Natural killer cell (primary cell): ENCODE measurements around the gene PTX4. TPM values are rescaled to one million over a fixed set of nuclear protein-coding genes. Genes with fewer than 3 reads are reported as not detected.

Source experiments
- ATAC-seq, 3 donors: fragments of 150-1000 bp in 2 of 3; fragments of 200-7000 bp in 1 of 3; cut with Tn5 transposase; 1 replicate in 1 of 3; 2 replicates in 2 of 3; pipeline ENCODE4 v1.10.0; 2021; ENCODE audit warnings: mild to moderate bottlenecking in 2 of 3, moderate library complexity in 2 of 3
- DNase-seq, 2 donors: peaks; one replicate each; pipeline versions ENCODE4 v3.0.0 to v3.0.0-alpha.2; 2013 to 2021; ENCODE audit warnings: mixed read lengths in 1 of 2
- H3K27ac ChIP-seq: one replicate; pipeline ENCODE4 v1.5.1; 2013; ENCODE audit warnings: mild to moderate bottlenecking, low read length
- H3K27me3 ChIP-seq: one replicate; pipeline ENCODE4 v1.6.1; 2013; ENCODE audit warnings: low read length; ENCODE audit not compliant: control insufficient read depth, insufficient read depth
- H3K36me3 ChIP-seq: one replicate; pipeline ENCODE4 v1.6.1; 2013; ENCODE audit warnings: low read length; ENCODE audit not compliant: control insufficient read depth, insufficient read depth
- H3K4me1 ChIP-seq: one replicate; pipeline ENCODE4 v1.6.1; 2013; ENCODE audit warnings: low read length; ENCODE audit not compliant: control insufficient read depth, insufficient read depth
- H3K4me3 ChIP-seq: one replicate; pipeline ENCODE4 v1.5.1; 2013; ENCODE audit warnings: low read length
- H3K9me3 ChIP-seq: one replicate; pipeline ENCODE4 v1.6.1; 2013; ENCODE audit warnings: low read length; ENCODE audit not compliant: control insufficient read depth, insufficient read depth
- H3K27ac Mint-ChIP-seq, 2 donors: one replicate each; pipeline ENCODE4 v1.8.0; 2022; ENCODE audit warnings: mild to moderate bottlenecking in 2 of 2, mixed read lengths in 2 of 2, moderate library complexity in 1 of 2
- H3K27me3 Mint-ChIP-seq, 2 donors: one replicate each; pipeline ENCODE4 v1.8.0; 2022; ENCODE audit warnings: low read depth in 2 of 2, mixed read lengths in 2 of 2
- H3K36me3 Mint-ChIP-seq: one replicate; pipeline ENCODE4 v1.8.0; 2022; ENCODE audit warnings: mixed read lengths
- H3K4me1 Mint-ChIP-seq, 2 donors: one replicate each; pipeline ENCODE4 v1.8.0; 2022; ENCODE audit warnings: mixed read lengths in 2 of 2
- H3K4me3 Mint-ChIP-seq: one replicate; pipeline ENCODE4 v1.8.0; 2022; ENCODE audit warnings: mild to moderate bottlenecking, moderate library complexity, mixed read lengths
- H3K9me3 Mint-ChIP-seq, 2 donors: one replicate each; pipeline ENCODE4 v1.8.0; 2022; ENCODE audit warnings: mixed read lengths in 2 of 2
- WGBS: methylation state at CpG from one replicate; pipeline ENCODE4 v1.1.7; 2013; ENCODE audit warnings: missing lambda C conversion rate; ENCODE audit not compliant: insufficient coverage; 5-methylcytosine and 5-hydroxymethylcytosine counted together
- intact Hi-C: fragments of 100-400 bp; cut with micrococcal nuclease; formaldehyde crosslinking; loops from one replicate; pipeline ENCODE4 v1.14.2; 2022
- total RNA-seq, 4 donors: library from RNA; stranded (reverse); fragments of 120-200 nt in 1 of 4; gene quantifications; one replicate each; pipeline versions ENCODE4 v1.2.3 to v1.2.4, GENCODE V29; 2013 to 2022
- TF ChIP-seq, protein P1 (sequence below): fragments of 200-600 bp; IDR thresholded peaks from one replicate; pipeline ENCODE4 v1.8.0; 2022; ENCODE audit warnings: antibody characterized with exemption

PTX4 gene
- total RNA-seq, 3 donors from 2014 or later (not counting 1 experiment from before 2014, with no cell fraction given): 0.31 TPM; not detected in 2

- Histone ChIP-seq H3K36me3 (peaks cover 6% of the 10 kb centered on the region), H3K9me3 (no peaks in the 10 kb centered on the region), H3K27ac (no peak overlapping the region), H3K4me3 (no peak overlapping the region), H3K27me3 (no peaks in the 10 kb centered on the region), H3K4me1 (peaks cover 15% of the 10 kb centered on the region)
- no peak for DNase-seq
- TF ChIP-seq, protein P1, sequence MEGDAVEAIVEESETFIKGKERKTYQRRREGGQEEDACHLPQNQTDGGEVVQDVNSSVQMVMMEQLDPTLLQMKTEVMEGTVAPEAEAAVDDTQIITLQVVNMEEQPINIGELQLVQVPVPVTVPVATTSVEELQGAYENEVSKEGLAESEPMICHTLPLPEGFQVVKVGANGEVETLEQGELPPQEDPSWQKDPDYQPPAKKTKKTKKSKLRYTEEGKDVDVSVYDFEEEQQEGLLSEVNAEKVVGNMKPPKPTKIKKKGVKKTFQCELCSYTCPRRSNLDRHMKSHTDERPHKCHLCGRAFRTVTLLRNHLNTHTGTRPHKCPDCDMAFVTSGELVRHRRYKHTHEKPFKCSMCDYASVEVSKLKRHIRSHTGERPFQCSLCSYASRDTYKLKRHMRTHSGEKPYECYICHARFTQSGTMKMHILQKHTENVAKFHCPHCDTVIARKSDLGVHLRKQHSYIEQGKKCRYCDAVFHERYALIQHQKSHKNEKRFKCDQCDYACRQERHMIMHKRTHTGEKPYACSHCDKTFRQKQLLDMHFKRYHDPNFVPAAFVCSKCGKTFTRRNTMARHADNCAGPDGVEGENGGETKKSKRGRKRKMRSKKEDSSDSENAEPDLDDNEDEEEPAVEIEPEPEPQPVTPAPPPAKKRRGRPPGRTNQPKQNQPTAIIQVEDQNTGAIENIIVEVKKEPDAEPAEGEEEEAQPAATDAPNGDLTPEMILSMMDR: no peak
- ATAC-seq: no peak
- no peaks in the 10 kb centered on the region for H3K27me3 Mint-ChIP-seq
- no peak overlapping the region for H3K4me3 Mint-ChIP-seq
- 96% methylated on average over 24 of the region's 24 CpGs for WGBS
- H3K9me3 Mint-ChIP-seq: no peaks in the 10 kb centered on the region
- H3K27ac Mint-ChIP-seq: no peak overlapping the region
- H3K4me1 Mint-ChIP-seq: peaks cover 14 to 28% of the 10 kb centered on the region in 2 donors
- intact Hi-C loops: no loop called here
- H3K36me3 Mint-ChIP-seq: no peaks in the 10 kb centered on the region
Observed at GRCh38 chr16:1466054-1466453, 22.7 kb downstream of the PTX4 start.

DNA sequence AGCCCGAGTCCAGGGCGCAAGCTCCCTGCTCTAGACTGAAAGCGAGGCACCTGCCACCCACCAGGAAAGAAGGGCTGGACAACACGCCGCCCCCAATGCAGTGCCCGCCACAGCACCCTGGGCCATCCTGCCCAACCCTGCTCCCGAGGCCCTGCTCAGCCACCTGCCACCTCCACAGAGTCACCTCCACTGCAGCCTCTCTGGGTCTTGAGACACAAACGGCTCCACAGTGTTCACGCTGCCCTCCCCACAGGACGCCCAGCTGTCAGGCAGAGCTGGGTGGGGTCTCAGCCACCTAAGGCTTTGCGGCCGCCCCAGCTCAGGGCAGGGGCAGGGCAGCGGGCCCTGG, 23.2 kb downstream of the PTX4 start:
- TF ChIP-seq, protein P1: no peak
- Mint-ChIP-seq H3K4me3 (no peak overlapping the region), H3K27ac (no peak overlapping the region), H3K27me3 (no peaks in the 10 kb centered on the region), H3K4me1 (peaks cover 10 to 23% of the 10 kb centered on the region in 2 donors), H3K9me3 (no peaks in the 10 kb centered on the region), H3K36me3 (no peaks in the 10 kb centered on the region)
- no peaks in the 10 kb centered on the region for H3K9me3 ChIP-seq
- peaks cover 10% of the 10 kb centered on the region for H3K4me1 ChIP-seq
- peaks cover 10% of the 10 kb centered on the region for H3K36me3 ChIP-seq
- intact Hi-C loops: no loop called here
- no peak for DNase-seq
- no peak for ATAC-seq
- 92% methylated on average over 13 of the region's 13 CpGs for WGBS
- no peak overlapping the region for H3K4me3 ChIP-seq
- H3K27ac ChIP-seq: no peak overlapping the region
- H3K27me3 ChIP-seq: no peaks in the 10 kb centered on the region

DNA sequence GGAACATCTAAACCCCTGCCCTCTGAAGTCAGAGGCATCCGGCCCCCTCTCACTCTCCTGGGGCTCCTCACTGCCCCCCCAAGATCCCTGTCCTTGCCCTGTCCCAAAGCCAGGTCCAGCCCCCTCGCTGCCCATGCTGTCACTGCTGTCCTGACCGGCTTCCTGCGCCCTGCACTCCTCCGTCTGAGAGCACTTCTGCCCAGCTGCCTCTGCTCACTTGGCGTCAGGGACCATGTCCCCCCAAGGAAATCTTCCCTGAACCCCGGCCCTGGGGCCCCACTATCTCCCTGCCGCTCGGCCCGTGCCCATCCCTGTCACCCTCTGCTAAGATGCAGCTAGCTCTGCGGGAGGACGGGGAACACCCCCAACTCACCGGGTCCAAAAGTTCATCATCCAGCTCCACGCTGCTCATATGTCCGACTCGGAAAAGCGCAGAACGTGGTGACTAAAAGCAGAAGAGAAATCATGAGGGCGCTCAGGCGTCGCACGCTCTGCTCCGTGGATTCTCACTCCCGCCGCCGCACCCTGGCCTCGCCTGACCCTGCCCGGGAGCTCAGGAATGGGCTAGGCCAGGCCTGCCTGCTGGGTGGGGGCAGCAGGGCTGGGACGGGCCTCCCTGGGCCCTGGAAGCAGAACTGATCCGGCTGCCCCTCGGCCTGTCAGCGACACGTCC, 23.7 kb downstream of the PTX4 start:
- Histone ChIP-seq H3K27me3 (no peaks in the 10 kb centered on the region), H3K4me3 (no peak overlapping the region), H3K4me1 (peaks cover 5% of the 10 kb centered on the region), H3K9me3 (no peaks in the 10 kb centered on the region), H3K27ac (no peak overlapping the region), H3K36me3 (peaks cover 15% of the 10 kb centered on the region)
- H3K4me1 Mint-ChIP-seq: peaks cover 7 to 19% of the 10 kb centered on the region in 2 donors
- intact Hi-C loops: no loop called here
- no peak overlapping the region for H3K4me3 Mint-ChIP-seq
- DNase-seq (no peak), ATAC-seq (no peak)
- no peaks in the 10 kb centered on the region for H3K27me3 Mint-ChIP-seq
- WGBS: 95% methylated on average over 33 of the region's 33 CpGs
- H3K36me3 Mint-ChIP-seq: no peaks in the 10 kb centered on the region
- TF ChIP-seq, protein P1: no peak
- no peaks in the 10 kb centered on the region for H3K9me3 Mint-ChIP-seq
- no peak overlapping the region for H3K27ac Mint-ChIP-seq
